ENCODE results near the gene TNRC6B.

GRCh38 chr22:40335358-40335757, 157.6 kb downstream of the TNRC6B start:
- no peak for TF ChIP-seq CTCF (conservative IDR thresholded peaks at IDR 0.05; ENCODE audit: low read depth in 2 of 2)
- TF ChIP-seq POLR2AphosphoS5 (IDR thresholded peaks at IDR 0.05; ENCODE audit: low read depth), result no peak
- TF ChIP-seq EZH2 (IDR thresholded peaks at IDR 0.05; ENCODE audit: low read depth, unreplicated experiment), result no peak
- no peak for TF ChIP-seq REST (IDR thresholded peaks at IDR 0.05; ENCODE audit: unreplicated experiment)
- TF ChIP-seq CREB1 (CRISPR knock-in tag; IDR thresholded peaks at IDR 0.05; ENCODE audit: low read depth), result no peak
- no peak for TF ChIP-seq ETS1 (IDR thresholded peaks at IDR 0.05)
- no peak for TF ChIP-seq EZH2phosphoT487 (IDR thresholded peaks at IDR 0.05; ENCODE audit: unreplicated experiment)
- TF ChIP-seq JUNB (IDR thresholded peaks at IDR 0.05; ENCODE audit: unreplicated experiment), result no peak
- TF ChIP-seq NANOG (IDR thresholded peaks at IDR 0.05; ENCODE audit: borderline replicate concordance), result no peak

Data from GM23338 (cell line).